HL-60/S4 (cell line): Measurements from ENCODE around the gene ENGASE.

Experiments
- in situ Hi-C: fragments of 300-500 bp; cut with MboI; formaldehyde crosslinking; loops from 2 replicates; pipeline ENCODE4 v1.14.3; 2022; ENCODE audit warnings: low sequenced_read_pairs

ENGASE gene

GRCh38 chr17:79109584-79109983 is 35.0 kb downstream of the ENGASE start:
- in situ Hi-C loops: no loop called here

- in situ Hi-C loops: no loop called here
These were observed 36.5 kb downstream of the ENGASE start for GRCh38 chr17:79111097-79111496.

- in situ Hi-C loops: no loop called here
These were observed 37.8 kb downstream of the ENGASE start for GRCh38 chr17:79112471-79112870.

- in situ Hi-C loops: no loop called here
These were observed 39.3 kb downstream of the ENGASE start for GRCh38 chr17:79113699-79114457.

- in situ Hi-C loops: no loop called here
These were observed 40.1 kb downstream of the ENGASE start for GRCh38 chr17:79114458-79115301.

- in situ Hi-C loops: no loop called here
These were observed 40.9 kb downstream of the ENGASE start for GRCh38 chr17:79115487-79115886.

- in situ Hi-C loops: no loop called here
These were observed 42.1 kb downstream of the ENGASE start for GRCh38 chr17:79116575-79117368.

GRCh38 chr17:79117905-79118487 is 43.4 kb downstream of the ENGASE start:
- in situ Hi-C loops: no loop called here

- in situ Hi-C loops: no loop called here
These were observed 44.3 kb downstream of the ENGASE start for GRCh38 chr17:79118924-79119323.

GRCh38 chr17:79120259-79120658 is 45.6 kb downstream of the ENGASE start:
- in situ Hi-C loops: no loop called here

GRCh38 chr17:79123988-79124387 is 49.4 kb downstream of the ENGASE start:
- in situ Hi-C loops: no loop called here

GRCh38 chr17:79124513-79125209 is 50.0 kb downstream of the ENGASE start:
- in situ Hi-C loops: no loop called here

- in situ Hi-C loops: no loop called here
These were observed 50.9 kb downstream of the ENGASE start for GRCh38 chr17:79125503-79125902.

- in situ Hi-C loops: no loop called here
These were observed 51.5 kb downstream of the ENGASE start for GRCh38 chr17:79126139-79126538.

GRCh38 chr17:79127534-79128135 is 53.0 kb downstream of the ENGASE start:
- in situ Hi-C loops: no loop called here

- in situ Hi-C loops: no loop called here
These were observed 54.9 kb downstream of the ENGASE start for GRCh38 chr17:79129523-79129922.

GRCh38 chr17:79130536-79131273 is 56.1 kb downstream of the ENGASE start:
- in situ Hi-C loops: no loop called here

GRCh38 chr17:79131274-79131635 is 56.6 kb downstream of the ENGASE start:
- in situ Hi-C loops: no loop called here

- in situ Hi-C loops: no loop called here
These were observed 57.1 kb downstream of the ENGASE start for GRCh38 chr17:79131701-79132100.
